ENCODE data around the gene TMC6. TPM values are rescaled to one million over a fixed set of nuclear protein-coding genes. Genes with fewer than 3 reads are reported as not detected.

Gene TMC6
- polyA plus RNA-seq, 1 experiment = 0.51 TPM

DNA sequence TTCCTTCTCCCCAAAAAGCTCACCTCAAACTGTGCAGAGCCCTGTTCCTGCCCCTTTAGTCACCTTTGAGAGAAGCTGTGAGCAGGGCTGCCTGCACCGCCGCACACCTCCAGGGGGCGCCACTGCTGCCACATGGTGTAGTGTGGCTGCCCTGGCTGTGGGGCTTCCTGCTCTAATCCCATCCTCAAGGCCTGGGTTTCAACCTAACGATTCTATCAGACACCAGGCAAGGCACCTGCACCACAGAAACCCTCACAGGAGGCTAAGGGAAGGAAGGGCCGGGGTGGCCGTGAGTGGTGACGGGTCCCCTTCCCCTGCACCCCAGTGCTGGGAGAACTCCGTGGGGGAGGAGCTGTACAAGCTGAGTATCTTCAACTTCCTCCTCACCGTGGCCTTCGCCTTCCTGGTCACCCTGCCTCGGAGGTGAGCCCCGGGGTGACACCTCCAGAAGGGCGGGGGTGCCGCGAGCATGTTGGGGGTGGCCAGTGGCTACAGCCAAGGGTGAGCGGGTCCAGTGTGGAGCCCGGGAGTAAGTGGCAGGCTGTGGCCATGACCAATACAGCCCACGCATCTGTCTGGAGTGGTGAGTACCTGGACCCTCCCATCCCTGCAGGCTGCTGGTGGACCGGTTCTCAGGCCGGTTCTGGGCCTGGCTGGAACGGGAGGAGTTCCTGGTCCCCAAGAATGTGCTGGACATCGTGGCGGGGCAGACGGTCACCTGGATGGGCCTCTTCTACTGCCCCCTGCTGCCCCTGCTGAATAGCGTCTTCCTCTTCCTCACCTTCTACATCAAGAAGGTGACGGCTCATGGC is 9.0 kb upstream of the TMC6 start:
- TF ChIP-seq, protein P1, sequence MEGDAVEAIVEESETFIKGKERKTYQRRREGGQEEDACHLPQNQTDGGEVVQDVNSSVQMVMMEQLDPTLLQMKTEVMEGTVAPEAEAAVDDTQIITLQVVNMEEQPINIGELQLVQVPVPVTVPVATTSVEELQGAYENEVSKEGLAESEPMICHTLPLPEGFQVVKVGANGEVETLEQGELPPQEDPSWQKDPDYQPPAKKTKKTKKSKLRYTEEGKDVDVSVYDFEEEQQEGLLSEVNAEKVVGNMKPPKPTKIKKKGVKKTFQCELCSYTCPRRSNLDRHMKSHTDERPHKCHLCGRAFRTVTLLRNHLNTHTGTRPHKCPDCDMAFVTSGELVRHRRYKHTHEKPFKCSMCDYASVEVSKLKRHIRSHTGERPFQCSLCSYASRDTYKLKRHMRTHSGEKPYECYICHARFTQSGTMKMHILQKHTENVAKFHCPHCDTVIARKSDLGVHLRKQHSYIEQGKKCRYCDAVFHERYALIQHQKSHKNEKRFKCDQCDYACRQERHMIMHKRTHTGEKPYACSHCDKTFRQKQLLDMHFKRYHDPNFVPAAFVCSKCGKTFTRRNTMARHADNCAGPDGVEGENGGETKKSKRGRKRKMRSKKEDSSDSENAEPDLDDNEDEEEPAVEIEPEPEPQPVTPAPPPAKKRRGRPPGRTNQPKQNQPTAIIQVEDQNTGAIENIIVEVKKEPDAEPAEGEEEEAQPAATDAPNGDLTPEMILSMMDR (IDR thresholded peaks at IDR 0.05; ENCODE audit: low read depth, low read length) = peak; percentile 31
- Histone ChIP-seq H3K9me3 (ENCODE audit: control insufficient read depth, insufficient read depth, low read length) (peaks cover 5% of the 10 kb centered on the region; the same call in 1 of the 2 replicates), H3K27ac (ENCODE audit: low read depth, low read length) (no peak overlapping the region), H3K27me3 (ENCODE audit: control insufficient read depth, insufficient read depth, low read length) (peaks cover 19% of the 10 kb centered on the region), H3K4me3 (ENCODE audit: low read depth, low read length) (no peak overlapping the region)
- CTCF ChIA-PET = interaction anchor here (0.6 kb wide), 1 partner anchor 1337 kb away, joined by 3 read pairs; no protein-coding TSS in a partner anchor
- POLR2A ChIA-PET = no interaction called here
- DNase-seq (ENCODE audit: low read depth, low spot score) = no peak

DNA sequence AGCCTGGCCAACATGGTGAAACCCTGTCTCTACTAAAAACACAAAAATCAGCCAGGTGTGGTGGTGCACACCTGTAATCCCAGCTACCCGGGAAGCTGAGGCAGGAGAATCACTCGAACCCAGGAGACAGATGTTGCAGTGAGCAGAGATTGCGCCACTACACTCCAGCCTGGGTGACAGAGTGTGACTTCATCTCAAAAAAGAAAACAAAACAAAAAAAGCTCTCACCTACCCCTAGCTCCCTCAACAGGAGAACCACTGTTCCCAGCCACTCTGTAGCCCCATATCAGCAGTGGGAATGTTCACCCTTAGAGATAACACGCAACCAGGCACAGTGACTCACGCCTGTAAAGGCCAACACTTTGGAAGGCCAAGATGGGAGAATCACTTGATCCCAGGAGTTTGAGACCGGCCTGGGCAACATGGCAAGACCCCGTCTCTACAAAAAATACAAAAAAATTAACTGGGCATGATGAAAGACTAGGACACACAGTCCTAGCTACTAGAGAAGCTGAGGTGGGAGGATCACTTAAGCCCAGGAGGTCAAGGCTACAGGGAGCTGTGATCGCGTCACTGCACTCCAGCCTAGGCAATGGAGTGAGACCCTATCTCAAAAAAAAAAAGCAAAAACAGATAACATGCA is 7.4 kb upstream of the TMC6 start:
- Histone ChIP-seq H3K9me3 (ENCODE audit: control insufficient read depth, insufficient read depth, low read length) (peaks cover 9% of the 10 kb centered on the region; the same call in 1 of the 2 replicates), H3K4me3 (ENCODE audit: low read depth, low read length) (no peak overlapping the region), H3K27me3 (ENCODE audit: control insufficient read depth, insufficient read depth, low read length) (peaks cover 30% of the 10 kb centered on the region), H3K27ac (ENCODE audit: low read depth, low read length) (no peak overlapping the region)
- ChIA-PET CTCF (interaction anchor here (0.6 to 0.7 kb wide), 2 partner anchors 42 to 116 kb away, joined by 3 to 4 read pairs; no protein-coding TSS in a partner anchor), POLR2A (no interaction called here)
- TF ChIP-seq, protein P1 (IDR thresholded peaks at IDR 0.05; ENCODE audit: low read depth, low read length) = no peak
- no peak for DNase-seq (ENCODE audit: low read depth, low spot score)

- Histone ChIP-seq H3K4me3 (ENCODE audit: low read depth, low read length) (no peak overlapping the region), H3K27ac (ENCODE audit: low read depth, low read length) (no peak overlapping the region), H3K27me3 (ENCODE audit: control insufficient read depth, insufficient read depth, low read length) (peaks cover 35% of the 10 kb centered on the region), H3K9me3 (ENCODE audit: control insufficient read depth, insufficient read depth, low read length) (peaks cover 4% of the 10 kb centered on the region; the same call in 1 of the 2 replicates)
- ChIA-PET POLR2A (no interaction called here), CTCF (interaction anchor here (0.9 kb wide), 2 partner anchors 115 to 116 kb away, joined by 3 read pairs; no protein-coding TSS in a partner anchor)
- TF ChIP-seq, protein P1 (IDR thresholded peaks at IDR 0.05; ENCODE audit: low read depth, low read length) = no peak
- no peak for DNase-seq (ENCODE audit: low read depth, low spot score)
Observed at GRCh38 chr17:78134899-78135385, 6.4 kb upstream of the TMC6 start.

- TF ChIP-seq, protein P1 (IDR thresholded peaks at IDR 0.05; ENCODE audit: low read depth, low read length) = peak; percentile 46
- POLR2A ChIA-PET = no interaction called here
- CTCF ChIA-PET = interaction anchor here (0.9 kb wide), 2 partner anchors 114 to 115 kb away, joined by 3 read pairs; no protein-coding TSS in a partner anchor
- no peak for DNase-seq (ENCODE audit: low read depth, low spot score)
- Histone ChIP-seq H3K27ac (ENCODE audit: low read depth, low read length) (no peak overlapping the region), H3K27me3 (ENCODE audit: control insufficient read depth, insufficient read depth, low read length) (peaks cover 35% of the 10 kb centered on the region), H3K4me3 (ENCODE audit: low read depth, low read length) (no peak overlapping the region), H3K9me3 (ENCODE audit: control insufficient read depth, insufficient read depth, low read length) (peaks cover 4% of the 10 kb centered on the region; the same call in 1 of the 2 replicates)
Observed at GRCh38 chr17:78133971-78134898, 5.7 kb upstream of the TMC6 start.
